Motor neuron (in vitro differentiated cells): Measurements from ENCODE around the gene CCDC141. TPM values are rescaled to one million over a fixed set of nuclear protein-coding genes. Genes with fewer than 3 reads are reported as not detected.

Experiments
- ATAC-seq, 8 experiments: fragments of 200-7000 bp; cut with Tn5 transposase; replicated peaks in 6 of 8; 2 replicates each; pipeline ENCODE4 v1.8.0; 2021; ENCODE audit warnings: mild to moderate bottlenecking in 8 of 8, moderate library complexity in 8 of 8
- H3K27ac ChIP-seq, 2 donors: fragments of 250-450 bp; sonication (Bioruptor Pico); 2 replicates each; pipeline ENCODE4 v1.9.0; 2021; ENCODE audit warnings: antibody characterized with exemption in 2 of 2, mild to moderate bottlenecking in 2 of 2, moderate library complexity in 1 of 2
- H3K4me1 ChIP-seq, 2 donors: fragments of 250-450 bp; sonication (Bioruptor Pico); replicated peaks in 1 of 2; 2 replicates each; pipeline ENCODE4 v1.6.1; 2021; ENCODE audit warnings: antibody characterized with exemption in 2 of 2, mild to moderate bottlenecking in 2 of 2, moderate library complexity in 1 of 2
- H3K4me3 ChIP-seq, 5 donors: fragments of 250-450 bp; sonication (Bioruptor Pico); 2 replicates each; pipeline ENCODE4 v1.9.0; 2021; ENCODE audit warnings: antibody characterized with exemption in 5 of 5, mild to moderate bottlenecking in 5 of 5, moderate library complexity in 4 of 5
- WGBS, 10 experiments: fragments of 450-650 bp; shearing (Covaris generic); methylation state at CpG; one replicate each; pipeline ENCODE4 v1.0.0; 2022; 5-methylcytosine and 5-hydroxymethylcytosine counted together
- in situ Hi-C, 9 experiments: fragments of 400-800 bp; cut with MboI; loops; one replicate each; pipeline ENCODE4 v1.15.0; 2021; ENCODE audit warnings: low sequenced_read_pairs in 9 of 9, low pct_unique_long_range_greater_than_20kb in 2 of 9; ENCODE audit not compliant: unreplicated experiment in 9 of 9
- total RNA-seq, 8 experiments: library from RNA; unstranded; fragments of 300-600 nt; gene quantifications; 2 replicates each; pipeline versions ENCODE4 v1.2.3 to v1.2.4, GENCODE V29; 2022

CCDC141 gene
- total RNA-seq, 8 experiments from 2014 or later: under 0.01 to 0.38 (median 0.17) TPM; not detected in 2

GRCh38 chr2:178949151-178949550, 100.8 kb downstream of the CCDC141 start:
- in situ Hi-C loops: no loop called here
- 0 to 92% (median 52%) methylated on average over 1 to 2 of the region's 2 CpGs for WGBS, 10 experiments
- H3K4me3 ChIP-seq: no peak overlapping the region
- H3K27ac ChIP-seq: no peak overlapping the region
- ATAC-seq: no peak
- H3K4me1 ChIP-seq: no peaks in the 10 kb centered on the region

- in situ Hi-C loops: no loop called here
- H3K4me1 ChIP-seq: no peaks in the 10 kb centered on the region
- no peak overlapping the region for H3K4me3 ChIP-seq
- H3K27ac ChIP-seq: no peak overlapping the region
- ATAC-seq: no peak
- 0 to 92% (median 61%) methylated on average over 1 to 3 of the region's 3 CpGs; no CpG with 5 or more reads in 1 of the 10 experiments for WGBS, 10 experiments
Observed at GRCh38 chr2:178947006-178947405, 102.9 kb downstream of the CCDC141 start.

- H3K4me1 ChIP-seq: no peaks in the 10 kb centered on the region
- no peak overlapping the region for H3K4me3 ChIP-seq
- 10 to 87% (median 45%) methylated on average over 1 to 3 of the region's 3 CpGs; no CpG with 5 or more reads in 2 of the 10 experiments for WGBS, 10 experiments
- H3K27ac ChIP-seq: no peak overlapping the region
- in situ Hi-C loops: no loop called here
- ATAC-seq: no peak
Observed at GRCh38 chr2:178946494-178946893, 103.4 kb downstream of the CCDC141 start.

GRCh38 chr2:178943745-178944144, 106.2 kb downstream of the CCDC141 start:
- ATAC-seq: peak in 3 of 8 experiments; percentile 17 to 44 (median 28)
- Histone ChIP-seq H3K4me3 (no peak overlapping the region), H3K27ac (no peak overlapping the region), H3K4me1 (no peaks in the 10 kb centered on the region)
- 29 to 100% (median 89%) methylated on average over 1 of the region's 1 CpG; no CpG with 5 or more reads in 3 of the 10 experiments for WGBS, 10 experiments
- in situ Hi-C loops: no loop called here

GRCh38 chr2:178934571-178934970, 115.4 kb downstream of the CCDC141 start:
- Histone ChIP-seq H3K4me1 (no peaks in the 10 kb centered on the region), H3K27ac (no peak overlapping the region), H3K4me3 (no peak overlapping the region)
- in situ Hi-C loops: no loop called here
- no peak for ATAC-seq

GRCh38 chr2:178933493-178933892, 116.4 kb downstream of the CCDC141 start:
- in situ Hi-C loops: no loop called here
- no peak for ATAC-seq

GRCh38 chr2:178928077-178928476, 121.9 kb downstream of the CCDC141 start:
- no peak overlapping the region for H3K4me3 ChIP-seq
- in situ Hi-C loops: no loop called here
- no peak for ATAC-seq
- H3K27ac ChIP-seq: no peak overlapping the region
- H3K4me1 ChIP-seq: no peaks in the 10 kb centered on the region
- WGBS, 10 experiments: 53 to 100% (median 86%) methylated on average over 1 to 4 of the region's 4 CpGs

More at GRCh38 chr2:178933493-178933892, 116.4 kb downstream of the CCDC141 start:
- Histone ChIP-seq H3K27ac (no peak overlapping the region), H3K4me1 (no peaks in the 10 kb centered on the region), H3K4me3 (no peak overlapping the region)
- WGBS, 10 experiments: 8 to 94% (median 75%) methylated on average over 1 to 3 of the region's 3 CpGs; no CpG with 5 or more reads in 1 of the 10 experiments

GRCh38 chr2:178927173-178927572, 122.8 kb downstream of the CCDC141 start:
- ATAC-seq: no peak

GRCh38 chr2:178924817-178925216, 125.1 kb downstream of the CCDC141 start:
- 13 to 100% (median 50%) methylated on average over 1 of the region's 1 CpG; no CpG with 5 or more reads in 6 of the 10 experiments for WGBS, 10 experiments
- H3K4me1 ChIP-seq: no peaks in the 10 kb centered on the region
- no peak for ATAC-seq
- in situ Hi-C loops: loop anchor here in 2 of 9 experiments (25.0 kb wide), 2 partner anchors 87 to 212 kb away; no protein-coding TSS in a partner anchor
- H3K4me3 ChIP-seq: no peak overlapping the region
- H3K27ac ChIP-seq: no peak overlapping the region

More at GRCh38 chr2:178927173-178927572, 122.8 kb downstream of the CCDC141 start:
- Histone ChIP-seq H3K27ac (no peak overlapping the region), H3K4me1 (no peaks in the 10 kb centered on the region), H3K4me3 (no peak overlapping the region)
- in situ Hi-C loops: no loop called here
- 0 to 83% (median 48%) methylated on average over 1 to 7 of the region's 7 CpGs; no CpG with 5 or more reads in 1 of the 10 experiments for WGBS, 10 experiments

GRCh38 chr2:178923546-178923945, 126.4 kb downstream of the CCDC141 start:
- Histone ChIP-seq H3K27ac (no peak overlapping the region), H3K4me3 (no peak overlapping the region), H3K4me1 (no peaks in the 10 kb centered on the region)
- 13 to 100% (median 98%) methylated on average over 1 to 8 of the region's 8 CpGs; no CpG with 5 or more reads in 1 of the 10 experiments for WGBS, 10 experiments
- in situ Hi-C loops: loop anchor here in 2 of 9 experiments (25.0 kb wide), 2 partner anchors 89 to 214 kb away; no protein-coding TSS in a partner anchor
- no peak for ATAC-seq

GRCh38 chr2:178920916-178921513, 128.9 kb downstream of the CCDC141 start:
- WGBS, 10 experiments: 22 to 100% (median 93%) methylated on average over 1 to 3 of the region's 3 CpGs
- Histone ChIP-seq H3K27ac (no peak overlapping the region), H3K4me1 (peaks cover 0 to 6% of the 10 kb centered on the region in 2 donors), H3K4me3 (no peak overlapping the region)
- no peak for ATAC-seq
- in situ Hi-C loops: loop anchor here in 2 of 9 experiments (25.0 kb wide), 2 partner anchors 91 to 216 kb away; no protein-coding TSS in a partner anchor

- Histone ChIP-seq H3K4me1 (peaks cover 4 to 13% of the 10 kb centered on the region in 2 donors), H3K27ac (no peak overlapping the region), H3K4me3 (no peak overlapping the region)
- in situ Hi-C loops: loop anchor here in 2 of 9 experiments (25.0 kb wide), 2 partner anchors 95 to 220 kb away; no protein-coding TSS in a partner anchor
- 17 to 96% (median 70%) methylated on average over 1 to 4 of the region's 4 CpGs for WGBS, 10 experiments
- ATAC-seq: no peak
Observed at GRCh38 chr2:178917555-178917954, 132.4 kb downstream of the CCDC141 start.

- WGBS, 10 experiments: 0 to 88% (median 40%) methylated on average over 1 to 2 of the region's 2 CpGs; no CpG with 5 or more reads in 1 of the 10 experiments
- no peak overlapping the region for H3K4me3 ChIP-seq
- no peak overlapping the region for H3K27ac ChIP-seq
- ATAC-seq: peak in 4 of 8 experiments; percentile 29 to 83 (median 60)
- H3K4me1 ChIP-seq: peaks cover 4 to 19% of the 10 kb centered on the region in 2 donors
- in situ Hi-C loops: loop anchor here in 2 of 9 experiments (25.0 kb wide), 2 partner anchors 97 to 222 kb away; no protein-coding TSS in a partner anchor
Observed at GRCh38 chr2:178915423-178916173, 134.3 kb downstream of the CCDC141 start.
